ENCODE results near the gene PTPN1.

GRCh38 chr20:50535162-50535561, 25.0 kb downstream of the PTPN1 start:
- TF ChIP-seq GATA2 (IDR thresholded peaks at IDR 0.05; ENCODE audit: low read depth, low read length) (no peak), GATA3 (IDR thresholded peaks at IDR 0.05; ENCODE audit: low read depth, low read length) (no peak)
